Measurements from ENCODE around the gene COL5A3. TPM values are rescaled to one million over a fixed set of nuclear protein-coding genes. Genes with fewer than 3 reads are reported as not detected.

Gene COL5A3
- total and polyA plus RNA-seq, 8 donors, result 4.5 to 21.9 (median 6.3) TPM

DNA sequence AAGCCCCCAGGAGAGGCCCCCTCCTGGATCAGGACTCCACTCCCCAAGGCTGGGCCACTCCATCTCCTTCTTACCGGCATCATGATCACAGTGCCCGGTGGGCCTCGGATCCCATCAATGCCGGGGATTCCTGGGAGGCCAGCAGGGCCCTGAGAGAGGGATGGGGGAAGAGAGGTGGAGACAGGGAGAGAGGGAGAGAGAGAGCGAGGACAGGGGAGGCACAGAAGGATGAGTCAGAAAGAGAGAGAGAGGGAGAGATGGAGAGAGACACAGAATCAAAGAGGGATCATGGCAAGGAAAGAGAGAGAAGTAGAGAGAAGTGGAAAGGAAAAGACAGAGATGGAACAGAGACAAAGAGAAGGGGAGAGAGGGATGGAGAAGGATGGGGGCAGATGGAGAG, 13.8 kb downstream of the COL5A3 start:
- DNase-seq (no peak), ATAC-seq (no peak)
- H3K4me1 ChIP-seq, result no peaks in the 10 kb centered on the region
- no peak overlapping the region for H3K4me3 ChIP-seq
- no peak for TF ChIP-seq CTCF (IDR thresholded peaks at IDR 0.05)
- no peaks in the 10 kb centered on the region for H3K9me3 ChIP-seq
- intact Hi-C loops (cut with DNase I), result no loop called here
- no peaks in the 10 kb centered on the region for H3K36me3 ChIP-seq
- H3K27ac ChIP-seq, result no peak overlapping the region
- peaks cover 0 to 35% of the 10 kb centered on the region in 2 donors for H3K27me3 ChIP-seq

GRCh38 chr19:9995999-9996398, 14.3 kb downstream of the COL5A3 start:
- H3K36me3 ChIP-seq, result no peaks in the 10 kb centered on the region
- ATAC-seq, result no peak
- H3K27me3 ChIP-seq, result peaks cover 0 to 29% of the 10 kb centered on the region in 2 donors
- no peaks in the 10 kb centered on the region for H3K9me3 ChIP-seq
- H3K27ac ChIP-seq, result no peak overlapping the region
- intact Hi-C loops (cut with DNase I), result no loop called here
- H3K4me3 ChIP-seq, result no peak overlapping the region
- no peaks in the 10 kb centered on the region for H3K4me1 ChIP-seq
- DNase-seq, result no peak
- TF ChIP-seq CTCF (IDR thresholded peaks at IDR 0.05), result no peak

DNA sequence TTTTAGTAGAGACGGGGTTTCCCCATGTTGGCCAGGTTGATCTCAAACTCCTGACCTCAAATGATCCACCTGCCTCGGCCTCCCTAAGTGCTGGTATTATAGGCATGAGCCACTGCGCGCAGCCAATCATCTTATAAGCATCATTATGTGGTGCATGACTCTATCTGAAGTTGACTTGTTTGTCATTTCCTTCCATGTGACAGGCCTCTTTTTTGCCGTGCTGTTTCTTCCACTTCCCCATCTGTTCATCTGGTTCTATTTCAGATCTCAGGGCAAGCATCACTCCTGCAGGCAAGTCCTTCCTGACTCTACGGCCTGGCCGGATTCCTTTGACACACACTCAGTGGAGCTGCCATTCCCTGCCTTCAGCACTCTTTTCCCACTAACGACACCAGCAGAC, 15.2 kb downstream of the COL5A3 start:
- DNase-seq, result no peak
- intact Hi-C loops (cut with DNase I), result no loop called here
- no peaks in the 10 kb centered on the region for H3K9me3 ChIP-seq
- peaks cover 0 to 26% of the 10 kb centered on the region in 2 donors for H3K27me3 ChIP-seq
- no peak overlapping the region for H3K27ac ChIP-seq
- H3K36me3 ChIP-seq, result no peaks in the 10 kb centered on the region
- TF ChIP-seq CTCF (IDR thresholded peaks at IDR 0.05), result no peak
- no peak overlapping the region for H3K4me3 ChIP-seq
- ATAC-seq, result no peak
- no peaks in the 10 kb centered on the region for H3K4me1 ChIP-seq

GRCh38 chr19:9991425-9992191, 18.7 kb downstream of the COL5A3 start:
- H3K4me3 ChIP-seq, result no peak overlapping the region
- peaks cover 0 to 9% of the 10 kb centered on the region in 2 donors for H3K27me3 ChIP-seq
- TF ChIP-seq CTCF (IDR thresholded peaks at IDR 0.05), result no peak
- DNase-seq, result no peak
- H3K36me3 ChIP-seq, result no peaks in the 10 kb centered on the region
- H3K27ac ChIP-seq, result no peak overlapping the region
- no peak for ATAC-seq
- H3K4me1 ChIP-seq, result no peaks in the 10 kb centered on the region
- no peaks in the 10 kb centered on the region for H3K9me3 ChIP-seq
- intact Hi-C loops (cut with DNase I), result no loop called here

GRCh38 chr19:9989504-9989903, 20.8 kb downstream of the COL5A3 start:
- H3K27ac ChIP-seq, result no peak overlapping the region
- no peaks in the 10 kb centered on the region for H3K9me3 ChIP-seq
- H3K4me3 ChIP-seq, result no peak overlapping the region
- intact Hi-C loops (cut with DNase I), result no loop called here
- no peak for TF ChIP-seq CTCF (IDR thresholded peaks at IDR 0.05)
- peaks cover 0 to 26% of the 10 kb centered on the region in 2 donors for H3K27me3 ChIP-seq
- H3K36me3 ChIP-seq, result no peaks in the 10 kb centered on the region
- no peak for DNase-seq
- no peaks in the 10 kb centered on the region for H3K4me1 ChIP-seq
- no peak for ATAC-seq

Data from left lung (tissue), 10 donors.